OCI-LY1 (cell line): ENCODE data around the gene LIMCH1.
"Not testable (repeated sequence)": the region's sequence is repeated elsewhere in the genome, so short reads cannot be mapped to it uniquely, and the experiment has no call there.

Experiments used
- H2AFZ ChIP-seq: fragments of 200-600 bp; sonication (generic), shearing (Covaris generic); 2 replicates; pipeline ENCODE4 v1.6.0; 2014; ENCODE audit warnings: antibody characterized with exemption, mild to moderate bottlenecking, low read length
- H3F3A ChIP-seq: fragments of 200-600 bp; sonication (generic), shearing (Covaris generic); 2 replicates; pipeline ENCODE4 v1.6.0; 2014; ENCODE audit warnings: mild to moderate bottlenecking, antibody characterized with exemption, low read length, moderate library complexity; ENCODE audit not compliant: insufficient read depth
- H3K27ac ChIP-seq: fragments of 200-600 bp; sonication (generic); 2 replicates; pipeline ENCODE4 v1.5.1; 2014; ENCODE audit warnings: low read length, mixed run types, mild to moderate bottlenecking, low read depth; ENCODE audit not compliant: poor library complexity, severe bottlenecking
- H3K27me3 ChIP-seq: fragments of 200-600 bp; sonication (generic); 2 replicates; pipeline ENCODE4 v1.6.0; 2014; ENCODE audit warnings: antibody characterized with exemption, mild to moderate bottlenecking, low read length, moderate library complexity; ENCODE audit not compliant: insufficient read depth
- H3K36me3 ChIP-seq: fragments of 200-600 bp; sonication (generic); 2 replicates; pipeline ENCODE4 v1.6.1; 2014; ENCODE audit warnings: mild to moderate bottlenecking, antibody characterized with exemption, low read length, moderate library complexity, mixed read lengths; ENCODE audit not compliant: insufficient read depth
- H3K4me1 ChIP-seq: fragments of 200-600 bp; sonication (generic); 2 replicates; pipeline ENCODE4 v1.5.1; 2014; ENCODE audit warnings: mild to moderate bottlenecking, low read length, moderate library complexity; ENCODE audit not compliant: insufficient read depth, severe bottlenecking
- H3K4me2 ChIP-seq: fragments of 200-600 bp; sonication (generic), shearing (Covaris generic); 2 replicates; pipeline ENCODE4 v1.6.1; 2014; ENCODE audit warnings: low read length
- H3K4me3 ChIP-seq: fragments of 200-600 bp; sonication (generic); 2 replicates; pipeline ENCODE4 v1.5.1; 2014; ENCODE audit warnings: low read length, low read depth, mild to moderate bottlenecking, mixed read lengths; ENCODE audit not compliant: poor library complexity, severe bottlenecking
- H3K79me2 ChIP-seq: fragments of 200-600 bp; shearing (Covaris generic); 2 replicates; pipeline ENCODE4 v1.6.1; 2016; ENCODE audit warnings: mixed run types, low read length, mixed read lengths; ENCODE audit not compliant: insufficient read depth
- H3K9ac ChIP-seq: fragments of 200-600 bp; sonication (generic), shearing (Covaris generic); 2 replicates; pipeline ENCODE4 v1.6.1; 2014; ENCODE audit warnings: mild to moderate bottlenecking, low read length, mixed read lengths
- H3K9me2 ChIP-seq: fragments of 200-600 bp; sonication (generic), shearing (Covaris generic); 2 replicates; pipeline ENCODE4 v1.6.1; 2014; ENCODE audit warnings: low read depth, mild to moderate bottlenecking, low read length, mixed read lengths
- H3K9me3 ChIP-seq: fragments of 200-600 bp; shearing (Covaris generic); 2 replicates; pipeline ENCODE4 v1.6.1; 2014; ENCODE audit warnings: low read length, mixed read lengths
- H4K20me1 ChIP-seq: fragments of 200-600 bp; sonication (generic), shearing (Covaris generic); 2 replicates; pipeline ENCODE4 v1.6.0; 2016; ENCODE audit warnings: mild to moderate bottlenecking, low read length; ENCODE audit not compliant: insufficient read depth
- EZH2 ChIP-seq: fragments of 200-600 bp; sonication (generic), shearing (Covaris generic); IDR thresholded peaks from 2 replicates; pipeline ENCODE4 v1.8.0; 2017; ENCODE audit warnings: borderline replicate concordance, mixed run types, mild to moderate bottlenecking, antibody characterized with exemption, low read length, moderate library complexity, mixed read lengths
- TF ChIP-seq, protein P1 (sequence below): fragments of 200-600 bp; sonication (generic), shearing (Covaris generic); IDR thresholded peaks from 2 replicates; pipeline ENCODE4 v1.5.1; 2017; ENCODE audit warnings: mild to moderate bottlenecking, antibody characterized with exemption, low read length, moderate library complexity, mixed read lengths

LIMCH1 gene

DNA sequence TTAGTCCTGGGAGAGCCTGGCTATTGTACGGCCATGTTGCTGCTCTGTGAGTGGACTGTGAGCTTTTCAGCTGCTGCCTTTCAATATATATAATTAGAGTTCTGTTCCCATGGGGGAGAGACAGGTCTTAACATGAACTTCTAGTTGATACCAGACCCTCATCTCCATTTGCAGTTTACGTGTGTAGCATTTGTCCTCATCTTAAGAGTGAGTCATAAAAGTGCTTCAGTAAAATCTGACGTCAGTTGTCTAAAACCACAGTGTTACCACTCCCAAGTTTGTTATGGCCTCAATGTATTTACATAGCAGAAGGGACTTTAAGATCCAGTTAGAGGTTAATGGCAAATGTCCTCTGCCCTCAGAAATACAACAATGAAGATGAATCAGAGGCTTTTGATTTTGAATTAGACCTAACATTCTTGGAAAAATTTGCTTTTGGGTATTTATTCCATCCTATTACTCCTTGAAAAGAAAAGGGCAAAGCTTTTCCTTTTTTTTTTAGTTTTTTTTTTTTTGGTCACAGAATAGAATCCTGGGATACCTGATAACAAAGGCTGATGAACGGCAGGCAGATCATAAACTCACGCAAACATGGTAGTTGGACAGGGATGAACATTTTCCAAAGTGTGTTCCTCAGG lies 172.0 kb downstream of the LIMCH1 start:
- Histone ChIP-seq H3K9me3 (no peaks in the 10 kb centered on the region), H3K79me2 (no peaks in the 10 kb centered on the region), H3K4me1 (no peaks in the 10 kb centered on the region), H4K20me1 (no peaks in the 10 kb centered on the region), H3K27me3 (no peaks in the 10 kb centered on the region), H3K36me3 (no peaks in the 10 kb centered on the region), H2AFZ (no peak overlapping the region), H3K9ac (no peak overlapping the region), H3K4me2 (no peak overlapping the region), H3K9me2 (no peaks in the 10 kb centered on the region), H3K4me3 (no peak overlapping the region), H3K27ac (no peak overlapping the region), H3F3A (no peaks in the 10 kb centered on the region)
- no peak for TF ChIP-seq EZH2
- TF ChIP-seq, protein P1, sequence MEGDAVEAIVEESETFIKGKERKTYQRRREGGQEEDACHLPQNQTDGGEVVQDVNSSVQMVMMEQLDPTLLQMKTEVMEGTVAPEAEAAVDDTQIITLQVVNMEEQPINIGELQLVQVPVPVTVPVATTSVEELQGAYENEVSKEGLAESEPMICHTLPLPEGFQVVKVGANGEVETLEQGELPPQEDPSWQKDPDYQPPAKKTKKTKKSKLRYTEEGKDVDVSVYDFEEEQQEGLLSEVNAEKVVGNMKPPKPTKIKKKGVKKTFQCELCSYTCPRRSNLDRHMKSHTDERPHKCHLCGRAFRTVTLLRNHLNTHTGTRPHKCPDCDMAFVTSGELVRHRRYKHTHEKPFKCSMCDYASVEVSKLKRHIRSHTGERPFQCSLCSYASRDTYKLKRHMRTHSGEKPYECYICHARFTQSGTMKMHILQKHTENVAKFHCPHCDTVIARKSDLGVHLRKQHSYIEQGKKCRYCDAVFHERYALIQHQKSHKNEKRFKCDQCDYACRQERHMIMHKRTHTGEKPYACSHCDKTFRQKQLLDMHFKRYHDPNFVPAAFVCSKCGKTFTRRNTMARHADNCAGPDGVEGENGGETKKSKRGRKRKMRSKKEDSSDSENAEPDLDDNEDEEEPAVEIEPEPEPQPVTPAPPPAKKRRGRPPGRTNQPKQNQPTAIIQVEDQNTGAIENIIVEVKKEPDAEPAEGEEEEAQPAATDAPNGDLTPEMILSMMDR = no peak

DNA sequence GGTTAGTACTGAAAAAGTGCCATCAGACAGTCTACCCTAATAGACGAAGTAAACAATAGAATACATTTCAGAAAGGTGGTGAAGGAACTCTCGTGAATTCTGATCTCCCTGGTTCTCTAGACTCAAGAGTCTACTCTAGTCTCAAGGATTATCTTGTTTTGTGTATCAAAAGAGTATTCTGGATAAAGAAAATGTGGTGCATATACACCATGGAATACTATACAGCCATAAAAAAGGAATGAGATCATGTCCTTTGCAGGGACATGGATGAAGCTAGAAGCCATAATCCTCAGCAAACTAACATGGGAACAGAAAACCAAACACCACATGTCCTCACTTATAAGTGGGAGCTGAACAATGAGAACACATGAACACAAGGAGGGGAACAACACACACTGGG lies 173.7 kb downstream of the LIMCH1 start:
- not testable (repeated sequence) for H3K4me1 ChIP-seq, H3K27me3 ChIP-seq, H3K9ac ChIP-seq, H3K79me2 ChIP-seq, H3K36me3 ChIP-seq, H4K20me1 ChIP-seq, H3K9me2 ChIP-seq, H3F3A ChIP-seq, H3K9me3 ChIP-seq, H2AFZ ChIP-seq, H3K4me2 ChIP-seq, H3K27ac ChIP-seq, H3K4me3 ChIP-seq

DNA sequence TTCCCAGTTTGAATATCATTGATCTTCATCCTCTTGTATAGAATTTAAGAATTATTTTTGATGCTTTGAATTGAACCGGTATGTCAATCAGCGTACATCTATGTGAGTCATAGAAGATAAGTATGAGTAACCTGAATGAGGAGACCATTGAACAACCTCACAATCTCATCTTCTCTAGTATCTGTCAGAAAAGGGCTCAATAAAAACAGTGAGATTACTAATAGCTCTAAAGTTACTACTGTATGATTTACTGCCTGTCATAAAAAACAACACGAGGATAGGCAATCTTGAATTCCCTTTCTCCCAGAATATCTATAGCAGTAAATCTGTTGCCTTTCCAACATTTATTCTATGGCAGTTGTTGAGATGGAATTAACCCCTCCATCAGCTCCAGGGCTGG lies 174.5 kb downstream of the LIMCH1 start:
- Histone ChIP-seq H3K36me3 (no peaks in the 10 kb centered on the region), H3K9me2 (no peaks in the 10 kb centered on the region), H3K4me1 (no peaks in the 10 kb centered on the region), H3K9me3 (no peaks in the 10 kb centered on the region), H3F3A (no peaks in the 10 kb centered on the region), H3K27me3 (no peaks in the 10 kb centered on the region), H2AFZ (no peak overlapping the region), H4K20me1 (no peaks in the 10 kb centered on the region), H3K79me2 (no peaks in the 10 kb centered on the region), H3K27ac (no peak overlapping the region), H3K4me2 (no peak overlapping the region), H3K4me3 (no peak overlapping the region), H3K9ac (no peak overlapping the region)
- TF ChIP-seq, protein P1 = no peak
- TF ChIP-seq EZH2 = no peak

DNA sequence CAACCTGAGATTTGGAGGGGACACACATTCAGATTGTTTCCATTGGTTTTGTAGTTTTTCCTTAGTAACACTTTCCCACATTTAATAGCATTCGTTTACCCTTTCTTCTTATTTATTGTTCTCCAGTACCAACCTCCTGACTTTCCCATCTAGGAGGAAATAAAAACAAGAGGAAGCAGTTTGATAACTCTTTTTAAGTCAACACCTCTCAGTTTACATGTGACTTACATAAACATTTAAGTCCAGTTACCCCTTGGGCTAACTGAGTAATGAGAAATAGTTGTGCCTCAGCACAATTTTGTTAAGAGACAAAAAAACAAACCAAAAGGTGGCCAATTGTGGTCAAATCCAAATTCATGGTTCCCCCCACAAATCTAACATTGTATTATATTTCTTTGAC lies 175.8 kb downstream of the LIMCH1 start:
- Histone ChIP-seq H4K20me1 (no peaks in the 10 kb centered on the region), H3K36me3 (no peaks in the 10 kb centered on the region), H2AFZ (no peak overlapping the region), H3F3A (no peaks in the 10 kb centered on the region), H3K4me2 (no peak overlapping the region), H3K4me1 (no peaks in the 10 kb centered on the region), H3K9ac (no peak overlapping the region), H3K27ac (no peak overlapping the region), H3K4me3 (no peak overlapping the region), H3K9me3 (no peaks in the 10 kb centered on the region), H3K79me2 (no peaks in the 10 kb centered on the region), H3K9me2 (no peaks in the 10 kb centered on the region), H3K27me3 (no peaks in the 10 kb centered on the region)
- no peak for TF ChIP-seq EZH2
- TF ChIP-seq, protein P1 = no peak
